SK-N-SH (cell line): ENCODE results near the gene MAN2A2.

Experiments
- CTCF ChIP-seq: fragments of 200-600 bp; sonication (generic); IDR thresholded peaks from 2 replicates; pipeline ENCODE4 v1.6.1; 2017; ENCODE audit warnings: antibody characterized with exemption, mild to moderate bottlenecking, moderate library complexity
- FOXM1 ChIP-seq: IDR thresholded peaks from 2 replicates; pipeline ENCODE4 v1.4.0; 2012; ENCODE audit warnings: low read depth, mild to moderate bottlenecking
- GABPA ChIP-seq: IDR thresholded peaks from 2 replicates; pipeline ENCODE4 v1.4.0; 2012; ENCODE audit warnings: low read depth, mild to moderate bottlenecking
- POLR2AphosphoS5 ChIP-seq: IDR thresholded peaks from 2 replicates; pipeline ENCODE4 v1.6.1; 2012; ENCODE audit warnings: low read depth, low read length
- RCOR1 ChIP-seq: fragments of 150-350 bp; IDR thresholded peaks from 2 replicates; pipeline ENCODE4 v1.6.1; 2017; ENCODE audit warnings: antibody characterized with exemption, low read length

- TF ChIP-seq POLR2AphosphoS5 = no peak
- no peak for TF ChIP-seq FOXM1
- no peak for TF ChIP-seq CTCF
- no peak for TF ChIP-seq GABPA
- TF ChIP-seq RCOR1 = no peak
These were observed 21.3 kb downstream of the MAN2A2 start for GRCh38 chr15:90924375-90924774.
